GM19463 (cell line): ENCODE results near the gene C9orf153.
"Not testable (repeated sequence)": the region's sequence is repeated elsewhere in the genome, so short reads cannot be mapped to it uniquely, and the experiment has no call there.

Experiments
- ATAC-seq: cut with Tn5 transposase; IDR thresholded peaks from one replicate; pipeline ENCODE4 v1.9.1; 2021; ENCODE audit warnings: mild to moderate bottlenecking, moderate library complexity; ENCODE audit not compliant: unreplicated experiment

C9orf153 gene

GRCh38 chr9:86259557-86259956 is at the start of gene C9orf153:
TSS of gene C9orf153 (minus strand) at chr9:86259657. CDS start at chr9:86229603, 30,054 bp downstream.
- ATAC-seq, result no peak

- no peak for ATAC-seq
Observed at GRCh38 chr9:86308687-86309086, 49.2 kb upstream of the C9orf153 start.

GRCh38 chr9:86304236-86304730 is 44.8 kb upstream of the C9orf153 start:
- ATAC-seq, result no peak

- no peak for ATAC-seq
Observed at GRCh38 chr9:86303316-86303975, 44.0 kb upstream of the C9orf153 start.

GRCh38 chr9:86301686-86302085 is 42.2 kb upstream of the C9orf153 start:
- ATAC-seq, result no peak

DNA sequence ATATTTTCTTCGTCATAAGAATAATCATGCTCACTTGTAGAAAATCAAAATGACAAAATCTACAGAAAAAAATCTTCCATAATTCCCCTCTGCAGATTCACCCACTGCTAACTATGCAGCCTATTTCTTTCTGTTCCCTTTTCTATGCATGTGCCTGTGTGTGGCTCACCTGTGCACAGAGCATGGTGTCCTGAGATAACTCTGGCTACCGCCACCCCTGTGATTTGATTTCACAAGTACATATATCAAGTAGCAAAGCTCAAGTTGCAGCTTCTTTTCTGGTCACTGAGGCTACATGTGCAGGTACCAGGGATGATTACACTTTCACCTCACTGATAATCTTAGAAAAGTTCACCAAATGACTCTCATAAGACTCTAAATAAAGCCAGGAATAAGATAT is 41.2 kb upstream of the C9orf153 start:
- no peak for ATAC-seq

DNA sequence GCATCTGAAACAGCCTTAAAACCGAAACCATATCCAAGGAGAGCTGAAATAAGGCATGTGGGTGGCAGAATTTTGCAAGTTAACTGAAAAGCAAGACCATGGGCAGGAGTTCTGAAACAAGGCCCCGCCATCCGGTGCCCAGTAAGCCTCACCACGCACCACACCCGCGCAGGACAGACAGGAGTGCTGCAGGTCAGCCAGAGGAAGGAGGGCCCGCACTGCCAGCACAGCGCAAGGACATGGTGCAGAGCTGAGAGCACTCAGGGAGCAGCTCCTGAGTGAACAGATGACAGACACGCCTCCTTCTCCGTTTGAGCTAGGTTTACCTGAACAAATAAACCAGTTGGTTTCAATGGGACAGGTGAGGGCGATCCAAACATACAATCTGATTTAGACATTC is 39.4 kb upstream of the C9orf153 start:
- no peak for ATAC-seq

DNA sequence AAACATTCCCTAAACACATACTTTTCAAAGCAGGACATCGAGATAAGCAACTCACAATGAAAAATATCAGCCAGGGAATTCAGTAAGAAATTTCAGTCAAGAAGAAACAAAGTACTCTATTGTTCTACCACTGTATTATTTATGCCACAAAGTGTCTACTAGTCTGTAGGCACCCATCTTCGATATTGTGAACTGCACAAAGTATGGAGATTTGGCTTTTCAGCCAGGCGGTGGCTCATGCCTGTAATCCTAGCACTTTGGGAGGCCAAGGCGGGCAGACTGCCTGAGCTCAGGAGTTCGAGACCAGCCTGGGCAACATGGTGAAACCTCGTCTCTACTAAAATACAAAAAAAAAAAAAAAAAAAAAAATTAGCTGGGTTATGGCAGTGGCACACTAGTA is 30.9 kb upstream of the C9orf153 start:
- not testable (repeated sequence) for ATAC-seq

GRCh38 chr9:86288499-86289198 is 29.2 kb upstream of the C9orf153 start:
- no peak for ATAC-seq

DNA sequence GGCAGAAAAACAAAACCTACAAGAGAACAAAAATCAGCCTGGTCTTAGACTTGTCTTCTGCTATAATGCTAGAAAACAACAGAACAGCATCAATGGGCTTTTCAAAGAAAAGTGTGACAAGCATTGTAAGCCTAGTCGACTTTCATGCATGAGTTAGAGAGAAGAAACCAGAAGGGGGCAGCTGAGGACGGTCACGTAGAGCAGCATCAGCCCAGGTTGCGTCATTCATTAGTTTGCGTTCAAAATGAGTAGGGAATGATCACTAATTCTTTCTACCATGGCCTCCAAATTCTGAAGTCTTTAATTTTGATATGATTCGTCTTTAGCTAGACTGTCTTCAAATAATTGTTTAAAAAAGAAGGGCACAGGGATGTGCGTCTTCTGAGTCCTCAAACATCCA is 27.6 kb upstream of the C9orf153 start:
- no peak for ATAC-seq

GRCh38 chr9:86286278-86286677 is 26.8 kb upstream of the C9orf153 start:
- ATAC-seq, result no peak

- ATAC-seq, result no peak
Observed at GRCh38 chr9:86285261-86285660, 25.8 kb upstream of the C9orf153 start.

- peak; percentile 6 for ATAC-seq
Observed at GRCh38 chr9:86282979-86283535, 23.6 kb upstream of the C9orf153 start.

GRCh38 chr9:86282077-86282978 is 22.9 kb upstream of the C9orf153 start, which contains the start of gene ISCA1:
TSS of gene ISCA1 (minus strand) at chr9:86282538. CDS start at chr9:86282458, 80 bp downstream.
- ATAC-seq, result peak; percentile 81

GRCh38 chr9:86281593-86282076 is 22.2 kb upstream of the C9orf153 start:
- peak; percentile 26 for ATAC-seq

- ATAC-seq, result no peak
Observed at GRCh38 chr9:86280580-86280979, 21.1 kb upstream of the C9orf153 start.

DNA sequence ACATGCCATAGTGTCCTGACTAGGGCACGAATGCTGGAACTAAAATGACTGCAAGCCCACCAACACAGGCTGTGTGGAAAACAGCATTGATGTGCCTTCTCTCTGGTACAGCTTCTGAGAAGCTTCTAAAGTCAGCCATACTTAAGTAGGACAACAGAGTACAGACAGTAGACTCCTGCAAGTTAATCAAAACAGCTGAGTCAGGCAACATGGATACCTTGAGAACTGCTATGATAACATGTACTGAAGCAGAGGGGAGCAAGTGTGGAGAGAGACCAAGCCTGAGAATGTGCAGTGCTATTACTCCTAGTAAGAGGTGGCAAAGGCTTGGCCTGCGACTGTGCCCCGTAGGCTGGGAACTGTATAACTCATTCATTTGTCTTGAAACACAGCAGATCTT is 20.4 kb upstream of the C9orf153 start:
- ATAC-seq, result no peak

- ATAC-seq, result no peak
Observed at GRCh38 chr9:86277072-86277471, 17.6 kb upstream of the C9orf153 start.

DNA sequence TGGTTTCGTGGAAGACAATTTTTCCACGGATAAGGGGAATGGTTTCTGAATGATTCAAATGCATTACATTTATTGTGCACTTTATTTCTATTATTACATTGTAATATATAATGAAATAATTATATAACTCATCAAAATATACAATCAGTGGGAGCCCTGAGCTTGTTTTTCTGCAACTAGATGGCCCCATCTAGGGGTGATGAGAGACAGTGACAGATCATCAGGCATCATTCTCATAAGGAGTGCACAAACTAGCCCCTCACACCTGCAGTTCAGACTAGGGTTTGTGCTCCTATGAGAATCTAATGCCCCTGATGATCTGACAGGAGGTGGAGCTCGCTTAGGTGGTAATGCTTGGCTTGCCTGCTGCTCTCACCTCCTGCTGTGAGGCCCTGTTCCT is 16.5 kb upstream of the C9orf153 start:
- no peak for ATAC-seq

- ATAC-seq, result no peak
Observed at GRCh38 chr9:86274821-86275643, 15.6 kb upstream of the C9orf153 start.
